Fibroblast of mammary gland (primary cell): ENCODE measurements around the gene IL19.

Experiments
- DNase-seq: peaks from one replicate; pipeline ENCODE4 v3.0.0-alpha.2; 2010; ENCODE audit warnings: low read depth
- H3K4me3 ChIP-seq: 2 replicates; pipeline ENCODE4 v1.5.1; 2011; ENCODE audit warnings: low read depth, mild to moderate bottlenecking, low read length, moderate library complexity; ENCODE audit not compliant: control insufficient read depth
- TF ChIP-seq, protein P1 (sequence below): conservative IDR thresholded peaks from 2 replicates; pipeline ENCODE4 v1.5.1; 2011; ENCODE audit warnings: low read depth, low read length, inconsistent platforms; ENCODE audit not compliant: control insufficient read depth, insufficient read depth

Gene IL19

DNA sequence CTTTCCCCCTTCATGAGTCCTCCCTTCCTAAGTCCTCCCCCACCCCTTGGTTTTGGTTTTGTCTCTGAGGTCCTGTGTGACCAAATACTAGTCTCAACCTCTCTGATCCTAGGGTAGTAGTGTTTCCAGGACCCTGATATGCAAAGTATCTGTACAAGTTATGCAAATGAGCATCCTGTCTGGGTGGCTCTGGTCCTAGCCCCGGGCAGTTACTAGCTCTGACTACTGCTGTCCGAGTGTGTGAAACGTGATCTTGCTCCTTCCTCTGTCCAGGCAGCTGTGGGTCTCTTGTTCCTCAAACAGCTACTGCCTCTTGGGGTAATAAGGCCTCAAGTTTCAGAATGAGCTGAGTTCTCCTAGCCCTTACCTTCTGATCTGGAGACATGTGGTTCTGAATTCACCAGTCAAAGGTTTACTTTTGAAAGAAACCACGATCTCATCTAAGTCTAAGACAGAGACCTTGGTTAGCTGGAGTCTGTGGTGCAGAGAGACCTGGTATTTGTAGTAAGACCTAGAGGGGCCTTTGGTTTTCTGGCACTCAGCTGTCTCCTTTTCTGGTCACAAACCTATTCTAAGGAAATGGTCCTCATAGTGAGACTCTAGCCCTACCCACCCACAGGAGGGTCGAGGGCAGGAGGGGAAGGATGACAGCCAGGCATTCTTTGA lies 31.0 kb upstream of the IL19 start:
- TF ChIP-seq, protein P1, sequence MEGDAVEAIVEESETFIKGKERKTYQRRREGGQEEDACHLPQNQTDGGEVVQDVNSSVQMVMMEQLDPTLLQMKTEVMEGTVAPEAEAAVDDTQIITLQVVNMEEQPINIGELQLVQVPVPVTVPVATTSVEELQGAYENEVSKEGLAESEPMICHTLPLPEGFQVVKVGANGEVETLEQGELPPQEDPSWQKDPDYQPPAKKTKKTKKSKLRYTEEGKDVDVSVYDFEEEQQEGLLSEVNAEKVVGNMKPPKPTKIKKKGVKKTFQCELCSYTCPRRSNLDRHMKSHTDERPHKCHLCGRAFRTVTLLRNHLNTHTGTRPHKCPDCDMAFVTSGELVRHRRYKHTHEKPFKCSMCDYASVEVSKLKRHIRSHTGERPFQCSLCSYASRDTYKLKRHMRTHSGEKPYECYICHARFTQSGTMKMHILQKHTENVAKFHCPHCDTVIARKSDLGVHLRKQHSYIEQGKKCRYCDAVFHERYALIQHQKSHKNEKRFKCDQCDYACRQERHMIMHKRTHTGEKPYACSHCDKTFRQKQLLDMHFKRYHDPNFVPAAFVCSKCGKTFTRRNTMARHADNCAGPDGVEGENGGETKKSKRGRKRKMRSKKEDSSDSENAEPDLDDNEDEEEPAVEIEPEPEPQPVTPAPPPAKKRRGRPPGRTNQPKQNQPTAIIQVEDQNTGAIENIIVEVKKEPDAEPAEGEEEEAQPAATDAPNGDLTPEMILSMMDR, result no peak
- H3K4me3 ChIP-seq, result no peak overlapping the region
- DNase-seq, result no peak

DNA sequence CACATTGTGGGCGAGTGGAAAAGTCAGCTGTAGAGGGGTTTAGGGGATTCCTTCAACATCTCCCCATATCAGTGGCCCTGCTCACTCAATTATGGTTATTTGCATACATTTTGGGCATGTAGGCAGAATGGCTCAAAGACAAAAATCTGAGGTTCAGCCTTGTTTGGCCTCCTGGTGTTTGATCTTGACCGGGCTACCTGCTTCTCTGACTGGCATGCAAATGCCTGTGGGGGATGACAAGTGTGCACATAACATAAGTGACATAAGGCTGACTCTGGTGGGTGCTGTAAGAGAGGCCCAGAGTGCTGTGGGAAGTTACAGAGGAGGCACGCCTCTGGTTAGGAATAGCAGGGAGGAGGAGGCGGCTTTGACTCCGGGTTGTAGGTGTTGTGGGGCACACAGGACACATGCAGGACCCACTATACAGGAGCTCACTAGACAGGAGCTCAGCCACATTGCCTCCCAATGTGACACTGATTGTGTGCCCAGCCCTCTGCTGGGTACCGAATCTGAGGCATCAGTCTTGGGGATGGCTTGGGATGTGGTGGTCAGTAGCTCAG lies 29.4 kb upstream of the IL19 start:
- TF ChIP-seq, protein P1, result no peak
- no peak overlapping the region for H3K4me3 ChIP-seq
- DNase-seq, result no peak

DNA sequence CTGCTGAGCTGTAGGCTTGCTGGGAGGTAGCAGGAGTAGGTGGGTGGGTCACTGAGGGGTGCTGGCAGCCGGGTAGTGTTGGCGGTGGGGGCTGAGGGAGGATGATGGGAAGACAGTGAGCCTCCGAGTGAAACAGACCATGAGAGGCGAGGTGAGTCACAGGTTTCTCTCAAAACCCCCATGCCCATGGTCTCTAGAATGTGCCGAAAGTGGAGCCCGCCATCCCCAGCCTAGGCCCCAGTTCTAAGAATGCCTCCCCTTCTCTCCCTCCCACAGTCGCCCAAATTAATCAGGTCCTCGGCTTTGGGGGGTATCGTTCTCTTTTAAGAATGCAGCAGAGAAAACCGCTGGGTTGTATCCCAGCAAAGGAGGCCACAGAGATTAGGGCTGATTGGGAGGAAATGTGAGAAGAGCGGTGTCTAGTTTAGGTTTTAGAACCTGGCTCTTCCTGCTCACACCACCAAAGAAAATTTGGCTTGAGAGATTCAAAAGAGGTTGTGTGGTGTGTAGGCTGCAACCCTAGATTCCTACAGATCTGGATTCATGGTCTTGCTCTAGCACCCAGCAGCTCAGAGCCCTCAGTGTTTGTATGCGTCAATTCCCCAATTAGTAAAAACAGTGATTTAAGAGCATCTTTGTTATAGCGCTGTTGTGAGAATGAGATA lies 27.7 kb upstream of the IL19 start:
- no peak for DNase-seq
- H3K4me3 ChIP-seq, result no peak overlapping the region
- TF ChIP-seq, protein P1, result no peak

DNA sequence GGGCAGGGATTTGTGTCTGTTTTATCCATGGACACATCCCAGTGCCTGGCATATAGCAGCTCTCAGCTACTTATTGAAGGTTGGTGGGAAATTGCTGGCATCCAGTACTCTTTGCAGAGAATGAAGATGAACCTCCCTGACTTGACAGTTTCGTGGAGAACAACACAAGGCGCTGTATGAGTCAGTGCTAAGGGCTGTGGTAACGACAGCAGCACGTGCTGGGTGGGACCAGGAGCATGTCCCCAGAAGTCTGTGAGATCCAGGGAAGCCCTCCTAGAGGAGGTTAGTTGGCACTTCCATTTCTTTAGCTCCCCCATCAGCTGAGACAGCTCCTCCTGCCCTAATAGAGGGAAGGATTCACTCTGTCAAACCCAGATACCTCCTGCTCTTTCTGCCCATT lies 25.9 kb upstream of the IL19 start:
- H3K4me3 ChIP-seq, result no peak overlapping the region
- TF ChIP-seq, protein P1, result no peak
- DNase-seq, result peak; percentile 34

DNA sequence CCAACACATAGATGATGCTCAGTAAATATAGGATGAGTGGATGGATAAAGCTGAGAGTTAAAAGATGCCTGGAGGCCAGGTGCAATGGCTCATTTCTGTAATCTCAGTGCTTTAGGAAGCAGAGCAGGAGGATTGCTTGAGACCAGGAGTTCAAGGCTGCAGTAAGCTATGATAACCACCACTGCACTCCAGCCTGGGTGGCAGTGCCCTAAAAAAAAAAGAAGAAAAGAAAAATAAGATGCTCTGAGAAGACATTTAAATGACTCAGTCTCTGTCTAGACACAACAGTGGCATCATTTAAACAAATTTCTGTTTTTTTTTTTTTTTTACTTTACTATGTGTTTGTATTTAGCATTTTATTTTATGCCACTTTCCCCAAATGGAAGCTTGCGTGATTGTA lies 25.3 kb upstream of the IL19 start:
- H3K4me3 ChIP-seq, result no peak overlapping the region
- DNase-seq, result no peak
- TF ChIP-seq, protein P1, result no peak

DNA sequence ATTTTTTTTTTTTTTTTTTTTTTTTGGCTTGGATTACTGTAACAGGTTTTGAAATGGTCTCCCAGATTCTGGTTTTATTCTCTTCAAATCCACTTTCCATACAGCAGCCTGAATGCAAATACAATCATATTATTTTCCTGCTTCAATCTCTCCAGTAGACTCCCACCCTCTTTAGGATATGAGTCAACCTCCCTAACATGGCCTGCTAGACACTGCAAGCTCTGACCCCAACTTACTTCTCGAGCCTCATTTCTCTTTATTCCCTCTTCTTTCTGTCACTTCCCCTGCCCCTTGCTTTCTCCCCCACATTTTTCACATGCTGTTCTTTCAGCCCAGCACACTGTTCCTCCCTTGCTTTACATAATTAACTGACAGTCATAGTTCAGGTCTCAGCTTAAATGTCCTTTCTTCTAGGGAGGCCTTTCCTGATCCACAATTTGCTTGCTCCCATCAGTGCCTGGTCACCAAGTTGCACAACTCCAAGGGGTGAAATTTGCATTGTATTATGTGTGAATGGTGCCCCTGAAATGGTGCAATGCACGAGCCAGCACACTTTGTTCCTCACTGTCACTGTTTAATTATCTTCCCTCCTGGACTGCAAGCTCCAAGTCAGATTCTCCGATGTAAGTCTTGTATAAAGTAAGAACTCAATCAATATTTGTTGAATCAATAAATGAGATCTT lies 22.1 kb upstream of the IL19 start:
- no peak overlapping the region for H3K4me3 ChIP-seq
- DNase-seq, result no peak
- TF ChIP-seq, protein P1, result no peak
